IMR-90 (cell line): ENCODE measurements around the gene TANGO2. TPM values are rescaled to one million over a fixed set of nuclear protein-coding genes. Genes with fewer than 3 reads are reported as not detected.

Experiments
- ATAC-seq: fragments of 200-7000 bp; cut with Tn5 transposase; 2 replicates; pipeline ENCODE4 v1.9.1; 2020; ENCODE audit warnings: low read depth, mild to moderate bottlenecking, moderate library complexity
- BruUV-seq: library from RNA; stranded (reverse); fragments of 400-500 nt; replicated peaks from 2 replicates; lab custom pipeline; 2021; lab: Mats Ljungman, UMichigan
- CTCF ChIA-PET: fragments of 300-600 bp; formaldehyde crosslinking; extraction: SDS; loops from one replicate; lab custom pipeline; 2021; ENCODE audit warnings: antibody characterized with exemption; lab: Yijun Ruan, JAX
- POLR2A ChIA-PET: fragments of 300-600 bp; sonication (Branson Sonifier 250); formaldehyde crosslinking; loops from one replicate; lab custom pipeline; 2022; ENCODE audit warnings: antibody characterized with exemption; ENCODE audit not compliant: unreplicated experiment; lab: Charles Lee
- DNase-seq: peaks from one replicate; pipeline ENCODE4 v3.0.0; 2013
- H2AFZ ChIP-seq: replicated peaks from 2 replicates; pipeline ENCODE3; 2013; ENCODE audit warnings: low read length, mild to moderate bottlenecking; ENCODE audit not compliant: poor library complexity
- H2AK5ac ChIP-seq: 2 replicates; pipeline ENCODE4 v1.6.1; 2013; ENCODE audit warnings: low read depth, low read length, inconsistent platforms
- H2AK9ac ChIP-seq: replicated peaks from 2 replicates; pipeline ENCODE3; 2013; ENCODE audit warnings: mild to moderate bottlenecking, low read depth, low read length, moderate library complexity; ENCODE audit not compliant: poor library complexity
- H2BK120ac ChIP-seq: 2 replicates; pipeline ENCODE4 v1.6.1; 2013; ENCODE audit warnings: low read depth, low read length, inconsistent platforms
- H2BK15ac ChIP-seq: 3 replicates; pipeline ENCODE4 v1.6.1; 2013; ENCODE audit warnings: low read depth, low read length, inconsistent platforms
- H2BK20ac ChIP-seq: 2 replicates; pipeline ENCODE4 v1.6.1; 2013; ENCODE audit warnings: low read depth, mild to moderate bottlenecking, inconsistent platforms, low read length, moderate library complexity
- H2BK5ac ChIP-seq: 2 replicates; pipeline ENCODE4 v1.6.1; 2013; ENCODE audit warnings: mild to moderate bottlenecking, low read depth, low read length, inconsistent platforms; ENCODE audit not compliant: poor library complexity, severe bottlenecking
- H3K14ac ChIP-seq: replicated peaks from 2 replicates; pipeline ENCODE4 v1.6.1; 2013; ENCODE audit warnings: low read depth, low read length, inconsistent platforms
- H3K18ac ChIP-seq: 2 replicates; pipeline ENCODE4 v1.6.1; 2013; ENCODE audit warnings: low read depth, low read length, control low read depth
- H3K23ac ChIP-seq: 2 replicates; pipeline ENCODE4 v1.6.1; 2013; ENCODE audit warnings: low read depth, low read length, inconsistent platforms
- H3K27ac ChIP-seq: 2 replicates; pipeline ENCODE4 v1.5.1; 2013; ENCODE audit warnings: mild to moderate bottlenecking, control low read depth, low read length; ENCODE audit not compliant: insufficient read depth
- H3K27me3 ChIP-seq: 2 replicates; pipeline ENCODE4 v1.6.1; 2013; ENCODE audit warnings: low read length; ENCODE audit not compliant: control insufficient read depth, insufficient read depth
- H3K36me3 ChIP-seq: 2 replicates; pipeline ENCODE4 v1.6.1; 2013; ENCODE audit warnings: low read length, mixed read lengths; ENCODE audit not compliant: control insufficient read depth, insufficient read depth
- H3K4ac ChIP-seq: 2 replicates; pipeline ENCODE4 v1.6.1; 2013; ENCODE audit warnings: low read depth, low read length, inconsistent platforms
- H3K4me1 ChIP-seq: 2 replicates; pipeline ENCODE4 v1.6.1; 2013; ENCODE audit warnings: low read length, mixed read lengths; ENCODE audit not compliant: control insufficient read depth, insufficient read depth
- H3K4me2 ChIP-seq: 2 replicates; pipeline ENCODE4 v1.6.1; 2013; ENCODE audit warnings: low read depth, mild to moderate bottlenecking, control low read depth, low read length, moderate library complexity
- H3K4me3 ChIP-seq: 2 replicates; pipeline ENCODE4 v1.5.1; 2013; ENCODE audit warnings: low read depth, mild to moderate bottlenecking, control low read depth, low read length, moderate library complexity; ENCODE audit not compliant: insufficient read depth
- H3K56ac ChIP-seq: 2 replicates; pipeline ENCODE4 v1.6.1; 2013; ENCODE audit warnings: low read length, inconsistent platforms; ENCODE audit not compliant: insufficient read depth; ENCODE audit errors: extremely low read depth
- H3K79me1 ChIP-seq, 2 experiments: 2 replicates each; pipeline ENCODE4 v1.6.1; 2013; ENCODE audit warnings: low read length in 2 of 2, inconsistent platforms in 1 of 2, low read depth in 1 of 2
- H3K9ac ChIP-seq: 2 replicates; pipeline ENCODE4 v1.6.1; 2013; ENCODE audit warnings: low read depth, low read length, control low read depth
- H3K9me1 ChIP-seq: 2 replicates; pipeline ENCODE4 v1.6.1; 2013; ENCODE audit warnings: low read length, inconsistent platforms; ENCODE audit not compliant: insufficient read depth
- H3K9me3 ChIP-seq: 2 replicates; pipeline ENCODE4 v1.6.1; 2013; ENCODE audit warnings: low read length; ENCODE audit not compliant: control insufficient read depth, insufficient read depth
- H4K20me1 ChIP-seq: 2 replicates; pipeline ENCODE4 v1.6.1; 2013; ENCODE audit warnings: low read length, inconsistent platforms; ENCODE audit not compliant: insufficient read depth
- H4K5ac ChIP-seq: 2 replicates; pipeline ENCODE4 v1.6.1; 2013; ENCODE audit warnings: mild to moderate bottlenecking, low read depth, low read length, control low read depth
- H4K8ac ChIP-seq, 2 experiments: 2 replicates each; pipeline ENCODE4 v1.6.1; 2013; ENCODE audit warnings: low read depth in 2 of 2, low read length in 2 of 2, control low read depth in 1 of 2, inconsistent platforms in 1 of 2
- H4K91ac ChIP-seq: 2 replicates; pipeline ENCODE4 v1.6.1; 2013; ENCODE audit warnings: low read depth, low read length, inconsistent platforms; ENCODE audit not compliant: insufficient read depth
- BHLHE40 ChIP-seq: fragments of 150-350 bp; IDR thresholded peaks from 2 replicates; pipeline ENCODE4 v1.6.1; 2016; ENCODE audit warnings: mild to moderate bottlenecking, low read depth, low read length
- CEBPB ChIP-seq: IDR thresholded peaks from 2 replicates; pipeline ENCODE4 v1.6.1; 2012; ENCODE audit warnings: low read depth, low read length, improper control_type of control experiment
- CHD1 ChIP-seq: IDR thresholded peaks from 2 replicates; pipeline ENCODE4 v1.6.1; 2012; ENCODE audit warnings: low read depth, low read length, improper control_type of control experiment
- MXI1 ChIP-seq: IDR thresholded peaks from 2 replicates; pipeline ENCODE4 v1.6.1; 2012; ENCODE audit warnings: low read depth, mild to moderate bottlenecking, low read length, moderate library complexity, borderline replicate concordance
- POLR2A ChIP-seq: IDR thresholded peaks from 2 replicates; pipeline ENCODE4 v1.6.1; 2012; ENCODE audit warnings: mild to moderate bottlenecking, low read depth, low read length
- RAD21 ChIP-seq: IDR thresholded peaks from 2 replicates; pipeline ENCODE4 v1.6.1; 2012; ENCODE audit warnings: low read length, improper control_type of control experiment
- RCOR1 ChIP-seq: IDR thresholded peaks from 2 replicates; pipeline ENCODE4 v1.6.1; 2012; ENCODE audit warnings: mild to moderate bottlenecking, low read length, improper control_type of control experiment; ENCODE audit not compliant: insufficient replicate concordance
- SMC3 ChIP-seq: fragments of 150-350 bp; IDR thresholded peaks from 2 replicates; pipeline ENCODE4 v1.6.1; 2016; ENCODE audit warnings: low read depth, mild to moderate bottlenecking, antibody characterized with exemption, low read length, moderate library complexity
- WGBS, 2 experiments: methylation state at CpG; one replicate each; pipeline versions ENCODE4 v1.1.5 to v1.1.7; 2013; ENCODE audit warnings: missing lambda C conversion rate in 2 of 2; ENCODE audit not compliant: insufficient read length in 1 of 2; ENCODE audit errors: extremely low coverage in 2 of 2; 5-methylcytosine and 5-hydroxymethylcytosine counted together
- dilution Hi-C: fragments of 300-500 bp; cut with HindIII; formaldehyde crosslinking; loops from one replicate; pipeline ENCODE4 v1.14.3; 2018; ENCODE audit warnings: low sequenced_read_pairs; ENCODE audit not compliant: unreplicated experiment
- in situ Hi-C: fragments of 300-500 bp; cut with MboI; formaldehyde crosslinking; loops from 3 replicates; pipeline ENCODE4 v1.14.3; 2019; ENCODE audit warnings: low sequenced_read_pairs, inconsistent platforms, mixed read lengths
- intact Hi-C: fragments of 100-400 bp; cut with micrococcal nuclease; formaldehyde crosslinking; loops from 2 replicates; pipeline ENCODE4 v1.10.0; 2022
- polyA plus RNA-seq, 3 experiments: library from polyadenylated mRNA; depleted of rRNA; stranded (reverse); fragments of >200 nt; gene quantifications; 2 replicates each; pipeline ENCODE4 v1.2.3, GENCODE V29; 2012; ENCODE audit warnings: low replicate concordance in 1 of 3
- total RNA-seq: library from RNA; depleted of rRNA; stranded (reverse); fragments of >200 nt; gene quantifications from 2 replicates; pipeline ENCODE4 v1.2.3, GENCODE V29; 2012
- TF ChIP-seq, protein P1 (sequence below): conservative IDR thresholded peaks from 2 replicates; pipeline ENCODE4 v1.5.1; 2012; ENCODE audit warnings: mild to moderate bottlenecking, low read depth, low read length, improper control_type of control experiment
- TF ChIP-seq, protein P2 (sequence below): fragments of 150-350 bp; IDR thresholded peaks from 2 replicates; pipeline ENCODE4 v1.6.1; 2016; ENCODE audit warnings: low read depth, mild to moderate bottlenecking, low read length, moderate library complexity, borderline replicate concordance

Gene TANGO2
- total and polyA plus RNA-seq, 2 of the 4 experiments (the other 2 are of a cell fraction): 45.1 to 75.1 TPM

DNA sequence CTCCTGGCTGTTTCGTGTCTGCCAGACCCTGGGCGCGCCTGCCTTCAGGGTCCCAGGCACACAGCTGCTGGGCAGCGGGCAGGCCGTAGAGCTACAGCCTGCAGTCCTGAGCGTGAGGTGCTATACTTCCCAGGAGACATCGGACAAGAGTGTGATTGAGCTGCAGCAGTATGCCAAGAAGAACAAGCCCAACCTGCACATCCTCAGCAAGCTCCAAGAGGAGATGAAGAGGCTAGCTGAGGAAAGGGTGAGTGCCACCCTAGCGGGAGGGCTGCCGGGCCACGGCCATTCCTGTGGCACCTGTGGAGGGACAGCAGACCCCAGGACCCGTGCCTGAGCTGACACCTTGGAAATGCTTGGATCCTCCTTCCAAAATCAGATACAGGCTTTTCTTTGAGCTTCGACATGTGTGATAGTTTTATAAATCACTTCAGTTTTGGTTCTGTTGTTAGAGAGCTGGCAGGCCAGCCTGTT is 87.9 kb downstream of the TANGO2 start (continued):
- TF ChIP-seq, protein P1, sequence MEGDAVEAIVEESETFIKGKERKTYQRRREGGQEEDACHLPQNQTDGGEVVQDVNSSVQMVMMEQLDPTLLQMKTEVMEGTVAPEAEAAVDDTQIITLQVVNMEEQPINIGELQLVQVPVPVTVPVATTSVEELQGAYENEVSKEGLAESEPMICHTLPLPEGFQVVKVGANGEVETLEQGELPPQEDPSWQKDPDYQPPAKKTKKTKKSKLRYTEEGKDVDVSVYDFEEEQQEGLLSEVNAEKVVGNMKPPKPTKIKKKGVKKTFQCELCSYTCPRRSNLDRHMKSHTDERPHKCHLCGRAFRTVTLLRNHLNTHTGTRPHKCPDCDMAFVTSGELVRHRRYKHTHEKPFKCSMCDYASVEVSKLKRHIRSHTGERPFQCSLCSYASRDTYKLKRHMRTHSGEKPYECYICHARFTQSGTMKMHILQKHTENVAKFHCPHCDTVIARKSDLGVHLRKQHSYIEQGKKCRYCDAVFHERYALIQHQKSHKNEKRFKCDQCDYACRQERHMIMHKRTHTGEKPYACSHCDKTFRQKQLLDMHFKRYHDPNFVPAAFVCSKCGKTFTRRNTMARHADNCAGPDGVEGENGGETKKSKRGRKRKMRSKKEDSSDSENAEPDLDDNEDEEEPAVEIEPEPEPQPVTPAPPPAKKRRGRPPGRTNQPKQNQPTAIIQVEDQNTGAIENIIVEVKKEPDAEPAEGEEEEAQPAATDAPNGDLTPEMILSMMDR: no peak

DNA sequence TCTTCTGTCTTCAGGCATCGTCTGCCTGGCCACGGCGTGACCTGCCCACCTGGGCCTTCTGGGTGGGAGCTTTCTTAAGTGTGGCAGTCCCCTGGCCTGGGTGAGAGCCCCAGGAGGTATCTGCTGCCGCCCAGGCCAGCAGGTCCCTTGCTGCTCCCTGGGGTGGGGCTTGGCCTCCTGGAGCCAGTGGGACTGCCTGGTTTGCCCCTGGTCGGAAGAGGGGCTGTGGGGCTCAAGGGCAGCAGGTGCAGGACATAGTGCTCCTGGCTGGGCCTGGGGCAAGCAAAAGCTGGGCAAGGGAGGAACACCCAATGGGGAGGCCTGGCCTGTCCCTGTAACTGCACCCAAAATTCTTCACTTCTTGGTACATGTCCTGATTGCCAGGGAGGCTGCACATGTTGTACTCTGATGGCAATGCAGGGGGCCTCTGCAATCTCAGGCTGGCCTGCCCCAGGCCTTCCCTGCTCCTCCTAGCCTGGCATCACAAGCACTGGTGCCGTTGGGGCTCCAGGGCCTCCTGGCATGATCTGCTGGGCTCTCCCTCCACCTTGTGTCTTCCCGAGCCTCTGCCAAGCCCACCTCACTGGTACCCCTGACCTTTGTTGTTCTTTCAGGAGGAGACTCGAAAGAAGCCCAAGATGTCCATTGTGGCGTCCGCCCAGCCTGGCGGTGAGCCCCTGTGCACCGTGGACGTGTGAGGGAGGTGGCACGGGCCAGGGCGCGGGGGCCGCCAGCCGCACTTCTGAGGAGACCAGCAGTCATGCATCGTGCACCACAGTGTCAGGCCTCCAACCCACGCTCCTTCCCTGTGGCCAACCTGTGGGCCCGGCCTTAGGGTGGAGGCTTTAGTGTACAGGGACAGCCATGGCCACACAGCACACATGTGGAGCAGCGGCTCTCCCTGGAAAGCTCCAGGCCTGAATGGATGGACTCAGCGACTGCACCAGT is 88.8 kb downstream of the TANGO2 start:
- H3K27ac ChIP-seq: no peak overlapping the region
- H2BK120ac ChIP-seq: no peak overlapping the region
- dilution Hi-C loops (no loop called here), intact Hi-C loops (no loop called here), in situ Hi-C loops (no loop called here)
- no peaks in the 10 kb centered on the region for H3K9me1 ChIP-seq
- no peaks in the 10 kb centered on the region for H3K4me1 ChIP-seq
- no peak overlapping the region for H3K4me2 ChIP-seq
- H3K9me3 ChIP-seq: no peaks in the 10 kb centered on the region
- POLR2A ChIA-PET: no interaction called here
- DNase-seq: no peak
- no peak overlapping the region for H4K91ac ChIP-seq
- no peak for ATAC-seq
- no peak overlapping the region for H4K8ac ChIP-seq
- CTCF ChIA-PET: no interaction called here
- no peak overlapping the region for H4K5ac ChIP-seq
- no peak overlapping the region for H2AK9ac ChIP-seq
- peaks cover 86% of the 10 kb centered on the region for H3K36me3 ChIP-seq
- BruUV-seq: no TSS peak
- no peak overlapping the region for H3K4me3 ChIP-seq
- no peaks in the 10 kb centered on the region for H3K27me3 ChIP-seq
- 95% methylated on average over 18 of the region's 23 CpGs; no CpG with 5 or more reads in 1 of the 2 experiments for WGBS, 2 experiments
- no peak overlapping the region for H3K56ac ChIP-seq
- no peak overlapping the region for H3K14ac ChIP-seq
- H2AK5ac ChIP-seq: no peak overlapping the region
- H2BK5ac ChIP-seq: no peak overlapping the region
- H2BK15ac ChIP-seq: no peak overlapping the region
- no peak overlapping the region for H3K18ac ChIP-seq
- H3K4ac ChIP-seq: no peak overlapping the region
- no peak overlapping the region for H3K9ac ChIP-seq
- no peak overlapping the region for H2AFZ ChIP-seq
- H4K20me1 ChIP-seq: peaks cover 46% of the 10 kb centered on the region
- no peak overlapping the region for H3K23ac ChIP-seq
- no peak overlapping the region for H2BK20ac ChIP-seq
- peaks cover 12 to 36% of the 10 kb centered on the region in 2 experiments for H3K79me1 ChIP-seq
- TF ChIP-seq CHD1: no peak
- no peak for TF ChIP-seq RAD21
- TF ChIP-seq, protein P2, sequence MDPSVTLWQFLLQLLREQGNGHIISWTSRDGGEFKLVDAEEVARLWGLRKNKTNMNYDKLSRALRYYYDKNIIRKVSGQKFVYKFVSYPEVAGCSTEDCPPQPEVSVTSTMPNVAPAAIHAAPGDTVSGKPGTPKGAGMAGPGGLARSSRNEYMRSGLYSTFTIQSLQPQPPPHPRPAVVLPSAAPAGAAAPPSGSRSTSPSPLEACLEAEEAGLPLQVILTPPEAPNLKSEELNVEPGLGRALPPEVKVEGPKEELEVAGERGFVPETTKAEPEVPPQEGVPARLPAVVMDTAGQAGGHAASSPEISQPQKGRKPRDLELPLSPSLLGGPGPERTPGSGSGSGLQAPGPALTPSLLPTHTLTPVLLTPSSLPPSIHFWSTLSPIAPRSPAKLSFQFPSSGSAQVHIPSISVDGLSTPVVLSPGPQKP: no peak
- no peak for TF ChIP-seq POLR2A
- no peak for TF ChIP-seq RCOR1
- no peak for TF ChIP-seq SMC3
- no peak for TF ChIP-seq BHLHE40
- TF ChIP-seq, protein P1: no peak
- TF ChIP-seq MXI1: no peak
- TF ChIP-seq CEBPB: no peak
